ENCODE results near the gene SUPT20HL2.
"Not testable (repeated sequence)": the region's sequence is repeated elsewhere in the genome, so short reads cannot be mapped to it uniquely, and the experiment has no call there.

Gene SUPT20HL2

GRCh38 chrX:24321741-24322395, 8.0 kb upstream of the SUPT20HL2 start:
- H3K27ac Mint-ChIP-seq: no peak overlapping the region
- ATAC-seq: no peak
- peaks cover 9% of the 10 kb centered on the region for H3K27me3 Mint-ChIP-seq
- no peaks in the 10 kb centered on the region for H3K9me3 Mint-ChIP-seq
- H3K4me1 Mint-ChIP-seq: no peaks in the 10 kb centered on the region
- no peak overlapping the region for H3K4me3 Mint-ChIP-seq
- H3K36me3 Mint-ChIP-seq: no peaks in the 10 kb centered on the region

GRCh38 chrX:24317567-24317966, 3.7 kb upstream of the SUPT20HL2 start:
- Mint-ChIP-seq H3K27me3 (no peaks in the 10 kb centered on the region), H3K9me3 (no peaks in the 10 kb centered on the region), H3K27ac (no peak overlapping the region), H3K4me3 (no peak overlapping the region), H3K4me1 (no peaks in the 10 kb centered on the region), H3K36me3 (no peaks in the 10 kb centered on the region)
- no peak for ATAC-seq

- Mint-ChIP-seq H3K4me3 (no peak overlapping the region), H3K27ac (no peak overlapping the region)
Observed at GRCh38 chrX:24316111-24316510, 2.2 kb upstream of the SUPT20HL2 start.

GRCh38 chrX:24312249-24312607, 1.6 kb downstream of the SUPT20HL2 start:
- not testable (repeated sequence) for H3K9me3 Mint-ChIP-seq, ATAC-seq, H3K36me3 Mint-ChIP-seq, H3K27ac Mint-ChIP-seq, H3K4me1 Mint-ChIP-seq, H3K27me3 Mint-ChIP-seq, H3K4me3 Mint-ChIP-seq

More at GRCh38 chrX:24316111-24316510, 2.2 kb upstream of the SUPT20HL2 start:
- Mint-ChIP-seq H3K36me3 (no peaks in the 10 kb centered on the region), H3K9me3 (no peaks in the 10 kb centered on the region), H3K4me1 (no peaks in the 10 kb centered on the region), H3K27me3 (no peaks in the 10 kb centered on the region)
- no peak for ATAC-seq

- H3K27ac Mint-ChIP-seq, ATAC-seq, H3K4me1 Mint-ChIP-seq, H3K36me3 Mint-ChIP-seq, H3K4me3 Mint-ChIP-seq, H3K27me3 Mint-ChIP-seq, H3K9me3 Mint-ChIP-seq: not testable (repeated sequence)
Observed at GRCh38 chrX:24311507-24312248, 2.2 kb downstream of the SUPT20HL2 start.

- not testable (repeated sequence) for H3K9me3 Mint-ChIP-seq, H3K36me3 Mint-ChIP-seq, ATAC-seq, H3K27me3 Mint-ChIP-seq, H3K4me3 Mint-ChIP-seq, H3K27ac Mint-ChIP-seq, H3K4me1 Mint-ChIP-seq
Observed at GRCh38 chrX:24310916-24311315, 3.0 kb downstream of the SUPT20HL2 start.

GRCh38 chrX:24309580-24310374, 4.1 kb downstream of the SUPT20HL2 start:
- not testable (repeated sequence) for H3K36me3 Mint-ChIP-seq, H3K9me3 Mint-ChIP-seq, ATAC-seq, H3K27me3 Mint-ChIP-seq, H3K27ac Mint-ChIP-seq, H3K4me3 Mint-ChIP-seq, H3K4me1 Mint-ChIP-seq

- H3K27ac Mint-ChIP-seq, H3K27me3 Mint-ChIP-seq, H3K4me1 Mint-ChIP-seq, H3K36me3 Mint-ChIP-seq, ATAC-seq, H3K4me3 Mint-ChIP-seq, H3K9me3 Mint-ChIP-seq: not testable (repeated sequence)
Observed at GRCh38 chrX:24308803-24309202, 5.1 kb downstream of the SUPT20HL2 start.

- Mint-ChIP-seq H3K36me3 (no peaks in the 10 kb centered on the region), H3K4me3 (no peak overlapping the region), H3K27ac (no peak overlapping the region), H3K9me3 (no peaks in the 10 kb centered on the region), H3K4me1 (no peaks in the 10 kb centered on the region), H3K27me3 (no peaks in the 10 kb centered on the region)
- ATAC-seq: no peak
Observed at GRCh38 chrX:24306440-24306839, 7.4 kb downstream of the SUPT20HL2 start.

GRCh38 chrX:24305905-24306304, 8.0 kb downstream of the SUPT20HL2 start:
- H3K4me1 Mint-ChIP-seq: no peaks in the 10 kb centered on the region
- no peaks in the 10 kb centered on the region for H3K27me3 Mint-ChIP-seq
- no peak overlapping the region for H3K4me3 Mint-ChIP-seq
- no peak overlapping the region for H3K27ac Mint-ChIP-seq
- no peaks in the 10 kb centered on the region for H3K36me3 Mint-ChIP-seq
- H3K9me3 Mint-ChIP-seq: no peaks in the 10 kb centered on the region
- no peak for ATAC-seq

- no peak overlapping the region for H3K4me3 Mint-ChIP-seq
- H3K27ac Mint-ChIP-seq: no peak overlapping the region
- no peaks in the 10 kb centered on the region for H3K9me3 Mint-ChIP-seq
- no peaks in the 10 kb centered on the region for H3K27me3 Mint-ChIP-seq
- no peaks in the 10 kb centered on the region for H3K4me1 Mint-ChIP-seq
- H3K36me3 Mint-ChIP-seq: no peaks in the 10 kb centered on the region
- no peak for ATAC-seq
Observed at GRCh38 chrX:24301806-24302205, 12.1 kb downstream of the SUPT20HL2 start.

GRCh38 chrX:24301060-24301459, 12.8 kb downstream of the SUPT20HL2 start:
- no peaks in the 10 kb centered on the region for H3K9me3 Mint-ChIP-seq
- no peaks in the 10 kb centered on the region for H3K36me3 Mint-ChIP-seq
- H3K4me1 Mint-ChIP-seq: no peaks in the 10 kb centered on the region
- no peak for ATAC-seq
- no peak overlapping the region for H3K27ac Mint-ChIP-seq
- H3K27me3 Mint-ChIP-seq: no peaks in the 10 kb centered on the region
- no peak overlapping the region for H3K4me3 Mint-ChIP-seq

- H3K9me3 Mint-ChIP-seq: no peaks in the 10 kb centered on the region
Observed at GRCh38 chrX:24298191-24298590, 15.7 kb downstream of the SUPT20HL2 start.

GRCh38 chrX:24294619-24295018, 19.2 kb downstream of the SUPT20HL2 start:
- Mint-ChIP-seq H3K9me3 (no peaks in the 10 kb centered on the region), H3K27ac (no peak overlapping the region), H3K36me3 (no peaks in the 10 kb centered on the region), H3K27me3 (peaks cover 9% of the 10 kb centered on the region), H3K4me1 (no peaks in the 10 kb centered on the region), H3K4me3 (no peak overlapping the region)
- no peak for ATAC-seq

More at GRCh38 chrX:24298191-24298590, 15.7 kb downstream of the SUPT20HL2 start:
- Mint-ChIP-seq H3K4me1 (no peaks in the 10 kb centered on the region), H3K27me3 (peaks cover 7% of the 10 kb centered on the region), H3K36me3 (no peaks in the 10 kb centered on the region), H3K27ac (no peak overlapping the region), H3K4me3 (no peak overlapping the region)
- no peak for ATAC-seq

- Mint-ChIP-seq H3K4me3 (no peak overlapping the region), H3K36me3 (no peaks in the 10 kb centered on the region), H3K27me3 (peaks cover 9% of the 10 kb centered on the region), H3K4me1 (no peaks in the 10 kb centered on the region), H3K27ac (no peak overlapping the region), H3K9me3 (no peaks in the 10 kb centered on the region)
- ATAC-seq: no peak
Observed at GRCh38 chrX:24293412-24293811, 20.5 kb downstream of the SUPT20HL2 start.

GRCh38 chrX:24292353-24292752, 21.5 kb downstream of the SUPT20HL2 start:
- Mint-ChIP-seq H3K36me3 (no peaks in the 10 kb centered on the region), H3K9me3 (no peaks in the 10 kb centered on the region), H3K27ac (no peak overlapping the region), H3K27me3 (peaks cover 9% of the 10 kb centered on the region), H3K4me1 (no peaks in the 10 kb centered on the region), H3K4me3 (no peak overlapping the region)
- ATAC-seq: no peak

All from stimulated activated memory B cell treated with anti-CD40 and anti-IgM and Interleukin-4, amounts not matched to agents 10 μg/mL and 1 μg/mL and 100 μg/mL, for 72 hours (primary cell).